Right lobe of liver (tissue), 6 donors: Measurements from ENCODE around the gene PDGFA. TPM values are rescaled to one million over a fixed set of nuclear protein-coding genes. Genes with fewer than 3 reads are reported as not detected.

Experiments used
- ATAC-seq, 4 donors: fragments of 200-7000 bp; cut with Tn5 transposase; one replicate each; pipeline ENCODE4 v1.9.1; 2020; ENCODE audit warnings: mild to moderate bottlenecking in 4 of 4, moderate library complexity in 4 of 4
- DNase-seq, 3 donors: peaks; one replicate each; pipeline ENCODE4 v3.0.0-alpha.2; 2020
- H3K27ac ChIP-seq, 3 donors: fragments of 200-600 bp; one replicate each; pipeline ENCODE4 v1.8.0; 2022
- H3K27me3 ChIP-seq, 2 donors: fragments of 200-600 bp; one replicate each; pipeline ENCODE4 v1.8.0; 2022
- H3K36me3 ChIP-seq, 4 donors: fragments of 200-600 bp; sonication (generic) in 1 of 4; one replicate each; pipeline versions ENCODE4 v1.5.1 to v1.8.0; 2017 to 2022; ENCODE audit warnings: control low read depth in 1 of 4
- H3K4me1 ChIP-seq, 4 donors: fragments of 200-600 bp; sonication (generic) in 1 of 4; one replicate each; pipeline versions ENCODE4 v1.5.1 to v1.8.0; 2017 to 2022; ENCODE audit warnings: control low read depth in 1 of 4
- H3K4me3 ChIP-seq, 3 donors: fragments of 200-600 bp; one replicate each; pipeline ENCODE4 v1.8.0; 2022
- H3K9me3 ChIP-seq, 4 donors: fragments of 200-600 bp; sonication (generic) in 1 of 4; one replicate each; pipeline versions ENCODE4 v1.5.1 to v1.8.0; 2017 to 2022; ENCODE audit warnings: control low read depth in 1 of 4
- CTCF ChIP-seq, 4 donors: fragments of 200-600 bp in 3 of 4; fragments of 450-650 bp in 1 of 4; IDR thresholded peaks; one replicate each; pipeline versions ENCODE4 v1.5.1 to v1.8.0; 2016 to 2022; ENCODE audit warnings: antibody characterized with exemption in 4 of 4, mild to moderate bottlenecking in 2 of 4
- POLR2A ChIP-seq: fragments of 450-650 bp; IDR thresholded peaks from one replicate; pipeline ENCODE4 v1.6.1; 2017; ENCODE audit warnings: antibody characterized with exemption, mild to moderate bottlenecking
- WGBS: methylation state at CpG from one replicate; pipeline ENCODE4 v1.1.6; 2018; ENCODE audit warnings: low coverage, low lambda C conversion rate; ENCODE audit not compliant: insufficient coverage; ENCODE audit errors: missing lambda C conversion rate; 5-methylcytosine and 5-hydroxymethylcytosine counted together
- intact Hi-C, 2 donors: fragments of 100-400 bp; cut with DNase I; formaldehyde crosslinking; loops; one replicate each; pipeline versions ENCODE4 v1.11.2 to v1.14.1; 2022
- total RNA-seq, 6 experiments: library from RNA; depleted of rRNA in 2 of 6; stranded (reverse); fragments of >200 nt in 2 of 6; fragmentation: NEBNext Ultra II Directional in 3 of 6; extraction: Animal tissue kit (Norgen Biotek cat#: 25700) in 3 of 6; gene quantifications; one replicate each; pipeline versions ENCODE4 v1.1.0 to v1.2.4, GENCODE V29; 2016 to 2023
- donor health status: DM: no; HTN: yes; CAD: no.
- donor health status: DM: no; HTN: no; CAD: no.
- donor health status: DM: no; HTN: no; CAD: no.
- donor health status: DM: no; HTN: yes; CAD: no.
- donor health status: DM: no; HTN: yes; CAD: no.

The PDGFA gene
- total RNA-seq, 6 experiments from 2014 or later = 2.3 to 20.9 (median 8.4) TPM

DNA sequence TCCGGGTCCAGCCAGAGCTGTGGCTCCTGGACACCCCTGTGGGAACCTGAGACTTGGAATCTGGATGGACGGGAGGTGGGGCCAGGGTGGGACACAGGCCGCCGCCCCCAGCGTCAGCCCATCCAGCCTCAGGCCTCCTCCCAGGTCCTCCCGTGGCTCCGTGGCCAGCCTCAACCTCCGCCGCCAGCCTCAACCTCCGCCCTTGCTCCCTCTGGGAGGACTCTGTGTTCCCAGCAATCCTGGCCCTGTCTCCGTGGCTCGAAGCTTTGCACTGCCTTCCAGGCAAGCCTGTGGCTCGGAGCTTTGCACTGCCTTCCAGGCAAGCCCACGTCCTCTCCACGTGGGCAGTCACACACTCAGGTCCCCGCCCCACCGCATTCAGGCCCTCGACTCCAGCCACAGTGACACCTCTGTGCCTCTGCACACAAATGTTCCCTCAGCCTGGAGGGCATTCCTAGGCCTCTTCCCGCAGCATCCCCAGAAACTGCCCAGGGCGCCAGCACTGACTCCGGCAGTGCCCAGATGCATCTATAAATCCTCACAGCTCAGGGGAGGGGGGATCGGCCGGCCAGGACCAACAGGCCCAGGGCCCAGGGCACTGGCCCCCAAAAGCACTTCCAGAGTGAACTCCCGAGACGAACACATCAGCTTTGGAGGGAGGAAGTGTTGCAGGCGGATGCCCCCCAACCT, 44.7 kb upstream of the PDGFA start:
- DNase-seq (no peak), ATAC-seq (no peak)
- no peak overlapping the region for H3K4me3 ChIP-seq
- no peaks in the 10 kb centered on the region for H3K4me1 ChIP-seq
- no peaks in the 10 kb centered on the region for H3K9me3 ChIP-seq
- H3K36me3 ChIP-seq = no peaks in the 10 kb centered on the region
- no peak overlapping the region for H3K27ac ChIP-seq
- WGBS = 87% methylated on average over 15 of the region's 26 CpGs
- TF ChIP-seq CTCF (IDR thresholded peaks at IDR 0.05) (no peak), POLR2A (no peak)
- no peaks in the 10 kb centered on the region for H3K27me3 ChIP-seq
- intact Hi-C loops = no loop called here

- H3K36me3 ChIP-seq = no peaks in the 10 kb centered on the region
- WGBS = no CpG with 5 or more reads among the region's 11 CpGs
- no peak for ATAC-seq
- H3K9me3 ChIP-seq = no peaks in the 10 kb centered on the region
- intact Hi-C loops = no loop called here
- H3K27me3 ChIP-seq = no peaks in the 10 kb centered on the region
- no peaks in the 10 kb centered on the region for H3K4me1 ChIP-seq
- H3K27ac ChIP-seq = no peak overlapping the region
- no peak overlapping the region for H3K4me3 ChIP-seq
- no peak for DNase-seq
- TF ChIP-seq POLR2A (no peak), CTCF (IDR thresholded peaks at IDR 0.05) (no peak)
These were observed 44.1 kb upstream of the PDGFA start for GRCh38 chr7:563629-564170.

DNA sequence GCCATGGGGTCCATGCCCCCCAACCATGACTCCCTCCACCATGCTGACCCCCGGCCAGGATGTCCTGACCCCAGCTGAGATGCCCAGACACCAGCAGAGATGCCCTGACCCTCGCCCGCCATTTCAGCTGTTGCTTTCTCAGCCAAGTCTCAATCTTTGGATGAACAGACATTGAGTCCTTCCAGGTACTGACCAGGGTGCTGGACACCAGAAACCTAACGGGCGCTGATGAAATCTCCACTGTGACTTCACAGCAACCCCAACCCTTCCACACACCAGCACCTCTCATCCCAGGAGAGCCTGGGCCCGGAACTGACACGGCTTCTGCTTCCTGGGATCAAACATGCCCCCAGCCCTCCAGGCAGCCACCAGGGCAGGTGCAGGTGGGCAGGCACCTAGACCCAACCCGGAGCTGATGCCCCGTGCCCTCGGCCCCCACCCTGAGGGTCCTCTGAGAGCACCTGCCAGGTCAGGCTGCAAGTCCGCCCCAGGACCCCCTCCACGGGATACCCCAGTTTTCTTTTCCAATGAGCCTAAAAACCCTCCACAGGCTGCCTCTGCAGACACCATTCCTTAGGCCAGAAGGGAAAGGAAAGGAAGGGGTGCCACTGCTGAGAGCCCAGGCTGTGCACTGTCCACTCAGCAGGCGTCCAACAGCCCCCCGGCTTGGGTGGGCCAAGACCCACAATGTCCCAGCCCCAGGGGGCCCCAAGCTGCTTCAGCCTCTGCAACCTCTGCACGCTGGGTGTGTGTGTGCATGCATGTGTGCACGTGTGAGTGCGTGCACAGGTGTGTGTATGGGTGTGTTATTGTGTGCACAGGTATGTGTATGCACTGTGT, 43.4 kb upstream of the PDGFA start:
- DNase-seq = no peak
- WGBS = 93% methylated on average over 9 of the region's 17 CpGs
- no peak overlapping the region for H3K27ac ChIP-seq

GRCh38 chr7:562374-562675, 42.7 kb upstream of the PDGFA start:
- no peaks in the 10 kb centered on the region for H3K27me3 ChIP-seq
- TF ChIP-seq POLR2A (no peak), CTCF (IDR thresholded peaks at IDR 0.05) (no peak)
- no peaks in the 10 kb centered on the region for H3K4me1 ChIP-seq
- ATAC-seq (no peak), DNase-seq (no peak)
- intact Hi-C loops = no loop called here
- H3K9me3 ChIP-seq = no peaks in the 10 kb centered on the region
- no peaks in the 10 kb centered on the region for H3K36me3 ChIP-seq
- no peak overlapping the region for H3K27ac ChIP-seq
- H3K4me3 ChIP-seq = no peak overlapping the region
- WGBS = 80% methylated on average over 2 of the region's 7 CpGs

More for the DNA sequence above, 43.4 kb upstream of the PDGFA start:
- no peak for ATAC-seq
- Histone ChIP-seq H3K4me1 (no peaks in the 10 kb centered on the region), H3K4me3 (no peak overlapping the region), H3K9me3 (no peaks in the 10 kb centered on the region), H3K36me3 (no peaks in the 10 kb centered on the region), H3K27me3 (no peaks in the 10 kb centered on the region)
- intact Hi-C loops = no loop called here
- no peak for TF ChIP-seq POLR2A
- TF ChIP-seq CTCF (IDR thresholded peaks at IDR 0.05) = no peak
